K562 (cell line): ENCODE results near the gene SPATA33. TPM values are rescaled to one million over a fixed set of nuclear protein-coding genes. Genes with fewer than 3 reads are reported as not detected.
A peak's percentile ranks its signal among the peaks of the same experiment; 100 is the strongest.

ENCODE experiments used
- ATAC-seq: fragments of 200-7000 bp; cut with Tn5 transposase; 3 replicates; pipeline ENCODE4 v1.9.1; 2020; ENCODE audit warnings: moderate library complexity
- BruUV-seq: library from RNA; stranded (reverse); fragments of 400-500 nt; replicated peaks from 2 replicates; lab custom pipeline; 2021; lab: Mats Ljungman, UMichigan
- CTCF ChIA-PET: fragments of 300-600 bp; formaldehyde crosslinking; extraction: SDS; loops from one replicate; lab custom pipeline; 2021; ENCODE audit warnings: low intra/inter-chr PET ratio; lab: Yijun Ruan, JAX
- POLR2A ChIA-PET: fragments of 300-600, 350-650 bp; sonication (Branson Sonifier 250); formaldehyde crosslinking; extraction: SDS; loops from one replicate; lab custom pipeline; 2021; ENCODE audit warnings: antibody characterized with exemption, inconsistent platforms; lab: Yijun Ruan, JAX
- DNase-seq, 4 experiments: peaks; one replicate each; pipeline versions ENCODE4 v3.0.0 to v3.0.0-alpha.2; 2011 to 2018; ENCODE audit warnings: low spot score in 3 of 4, mixed read lengths in 3 of 4; ENCODE audit errors: extremely low read depth in 1 of 4
- FAIRE-seq: peaks from 2 replicates; lab custom pipeline; 2011; peaks lifted over from hg19 to GRCh38; lab: Jason Lieb, UNC
- H2AFZ ChIP-seq: 2 replicates; pipeline ENCODE4 v1.6.0; 2011; ENCODE audit warnings: low read depth, low read length, control low read depth, inconsistent platforms
- H3K27ac ChIP-seq: fragments of 200-600 bp; 3 replicates; pipeline ENCODE4 v1.8.0; 2011; ENCODE audit warnings: low read depth, mild to moderate bottlenecking, control low read depth, inconsistent platforms, low read length, moderate library complexity, mixed read lengths; ENCODE audit errors: extremely low read depth
- H3K27me3 ChIP-seq, 2 experiments: fragments of 300-600 bp in 1 of 2; 2 replicates in 1 of 2; 3 replicates in 1 of 2; pipeline versions ENCODE4 v1.6.0 to v1.8.0; 2011; ENCODE audit warnings: inconsistent platforms in 2 of 2, low read length in 2 of 2, mild to moderate bottlenecking in 1 of 2, mixed read lengths in 1 of 2, moderate library complexity in 1 of 2; ENCODE audit not compliant: control insufficient read depth in 2 of 2, insufficient read depth in 2 of 2
- H3K36me3 ChIP-seq: fragments of 300-600 bp; 3 replicates; pipeline ENCODE4 v1.8.0; 2011; ENCODE audit warnings: mild to moderate bottlenecking, low read length, inconsistent platforms; ENCODE audit not compliant: control insufficient read depth, insufficient read depth
- H3K4me1 ChIP-seq, 2 experiments: fragments of 200-600 bp in 1 of 2; replicated peaks in 1 of 2; 2 replicates in 1 of 2; 3 replicates in 1 of 2; pipeline versions ENCODE4 v1.5.1 to v1.8.0; 2011; ENCODE audit warnings: inconsistent platforms in 2 of 2, low read length in 2 of 2, mild to moderate bottlenecking in 1 of 2, mixed read lengths in 1 of 2, moderate library complexity in 1 of 2; ENCODE audit not compliant: control insufficient read depth in 2 of 2, insufficient read depth in 2 of 2
- H3K4me2 ChIP-seq: 2 replicates; pipeline ENCODE4 v1.6.1; 2011; ENCODE audit warnings: low read length, control low read depth, inconsistent platforms, mixed read lengths; ENCODE audit not compliant: insufficient read depth
- H3K4me3 ChIP-seq: fragments of 200-600 bp; sonication (generic), shearing (Covaris generic); 2 replicates; pipeline ENCODE4 v1.5.1; 2016; ENCODE audit warnings: control low read depth, inconsistent platforms
- H3K79me2 ChIP-seq: fragments of 200-600 bp; 3 replicates; pipeline ENCODE4 v1.8.0; 2011; ENCODE audit warnings: low read length, inconsistent platforms; ENCODE audit not compliant: control insufficient read depth, insufficient read depth
- H3K9ac ChIP-seq, 2 experiments: 2 replicates each; pipeline versions ENCODE4 v1.6.0 to v1.6.1; 2011; ENCODE audit warnings: low read depth in 2 of 2, low read length in 2 of 2, control low read depth in 1 of 2, inconsistent platforms in 1 of 2, mild to moderate bottlenecking in 1 of 2, mixed read lengths in 1 of 2; ENCODE audit not compliant: insufficient read depth in 1 of 2
- H3K9me1 ChIP-seq: one replicate; pipeline ENCODE4 v1.6.0; 2011; ENCODE audit warnings: inconsistent platforms, mild to moderate bottlenecking, low read length, moderate library complexity; ENCODE audit not compliant: control insufficient read depth, insufficient read depth
- H3K9me3 ChIP-seq: replicated peaks from 2 replicates; pipeline ENCODE4 v1.5.1; 2011; ENCODE audit warnings: low read depth, low read length, inconsistent platforms; ENCODE audit not compliant: control insufficient read depth, insufficient read depth
- H4K20me1 ChIP-seq: replicated peaks from 2 replicates; pipeline ENCODE4 v1.6.1; 2011; ENCODE audit warnings: low read length, inconsistent platforms, mixed read lengths; ENCODE audit not compliant: control insufficient read depth, insufficient read depth
- ATF3 ChIP-seq, 2 experiments: fragments of 450-650 bp in 1 of 2; sonication (generic) in 1 of 2; formaldehyde crosslinking in 1 of 2; IDR thresholded peaks in 1 of 2; conservative IDR thresholded peaks in 1 of 2; 2 replicates each; pipeline versions ENCODE4 v1.6.1 to v1.8.1; 2016 to 2023; ENCODE audit warnings: mild to moderate bottlenecking in 2 of 2, moderate library complexity in 2 of 2, inconsistent platforms in 1 of 2, missing genetic modification reagents in 1 of 2
- CBX3 ChIP-seq, 2 experiments: IDR thresholded peaks; 1 replicate in 1 of 2; 2 replicates in 1 of 2; pipeline ENCODE4 v1.6.1; 2012; ENCODE audit warnings: inconsistent platforms in 2 of 2, low read length in 2 of 2, borderline replicate concordance in 1 of 2, control low read depth in 1 of 2
- DACH1 ChIP-seq: fragments of 450-650 bp; IDR thresholded peaks from 2 replicates; pipeline ENCODE4 v1.6.1; 2018; ENCODE audit not compliant: partially characterized antibody
- ELF2 ChIP-seq: fragments of 250-450 bp; sonication (Bioruptor Pico); IDR thresholded peaks from 2 replicates; pipeline ENCODE4 v1.5.0; 2021; ENCODE audit warnings: mild to moderate bottlenecking
- GTF2A2 ChIP-seq: IDR thresholded peaks from 2 replicates; pipeline ENCODE4 v1.6.1; 2016; ENCODE audit warnings: mild to moderate bottlenecking, missing genetic modification characterization, missing compliant biosample characterization
- KAT7 ChIP-seq: sonication (generic); formaldehyde crosslinking; IDR thresholded peaks from 2 replicates; pipeline ENCODE4 v1.8.0; 2022; ENCODE audit warnings: missing genetic modification reagents, mild to moderate bottlenecking, borderline replicate concordance
- MXD1 ChIP-seq: fragments of 250-450 bp; sonication (Bioruptor Pico); IDR thresholded peaks from 2 replicates; pipeline ENCODE4 v1.8.0; 2021; ENCODE audit warnings: borderline replicate concordance, mild to moderate bottlenecking, moderate library complexity; ENCODE audit not compliant: poor library complexity, severe bottlenecking
- NCOA1 ChIP-seq: fragments of 450-650 bp; IDR thresholded peaks from 2 replicates; pipeline ENCODE4 v1.6.1; 2016; ENCODE audit warnings: low read depth
- PHTF2 ChIP-seq: fragments of 250-450 bp; sonication (Bioruptor Pico); IDR thresholded peaks from 2 replicates; pipeline ENCODE4 v1.5.0; 2021; ENCODE audit warnings: mild to moderate bottlenecking
- POLR2G ChIP-seq: fragments of 200-400 bp; formaldehyde crosslinking; IDR thresholded peaks from 2 replicates; pipeline ENCODE4 v1.6.1; 2017; ENCODE audit warnings: low read depth, mild to moderate bottlenecking, antibody characterized with exemption, low read length, moderate library complexity
- SLC30A9 ChIP-seq: fragments of 250-450 bp; sonication (Bioruptor Pico); IDR thresholded peaks from 2 replicates; pipeline ENCODE4 v1.8.0; 2022; ENCODE audit warnings: mild to moderate bottlenecking, moderate library complexity
- ZNF384 ChIP-seq: IDR thresholded peaks from 2 replicates; pipeline ENCODE4 v1.6.1; 2012; ENCODE audit warnings: low read depth, low read length, improper control_type of control experiment
- ZNF778 ChIP-seq: fragments of 450-650 bp; formaldehyde crosslinking; IDR thresholded peaks from 2 replicates; pipeline ENCODE4 v1.4.0; 2020; ENCODE audit warnings: mild to moderate bottlenecking, moderate library complexity
- WGBS: fragments of 100-300 bp; shearing (Covaris generic); methylation state at CpG from one replicate; pipeline ENCODE4 v1.1.6; 2016; ENCODE audit warnings: low coverage, mixed read lengths; ENCODE audit not compliant: insufficient coverage; ENCODE audit errors: missing lambda C conversion rate; 5-methylcytosine and 5-hydroxymethylcytosine counted together
- in situ Hi-C: fragments of 300-500 bp; cut with MboI; formaldehyde crosslinking; loops from 4 replicates; pipeline ENCODE4 v1.15.0; 2018; ENCODE audit warnings: inconsistent platforms, mixed read lengths
- intact Hi-C: fragments of 100-400 bp; cut with micrococcal nuclease; formaldehyde crosslinking; loops from 2 replicates; pipeline ENCODE4 v1.14.2; 2022
- polyA plus RNA-seq, 8 experiments: library from polyadenylated mRNA; depleted of rRNA in 4 of 8; stranded (reverse) in 5 of 8; unstranded in 3 of 8; fragments of >200 nt; fragmentation: Nextera tagmentation in 2 of 8; fragmentation: Illumina TruSeq in 1 of 8; extraction: Ambion mirVana in 2 of 8; extraction: Trizol in 1 of 8; gene quantifications; 2 replicates each; pipeline versions ENCODE4 v1.2.1 to v1.2.3, GENCODE V29; 2011 to 2014; ENCODE audit warnings: inconsistent platforms in 1 of 8, missing spikeins in 1 of 8
- total RNA-seq, 7 experiments: library from RNA; depleted of rRNA in 6 of 7; stranded (reverse); fragments of >200 nt in 6 of 7; fragmentation: Illumina TruSeq in 2 of 7; extraction: Trizol in 2 of 7; gene quantifications; 2 replicates each; pipeline versions ENCODE4 v1.2.1 to v1.2.3, GENCODE V29; 2011 to 2021; ENCODE audit warnings: low replicate concordance in 1 of 7

The SPATA33 gene
- total and polyA plus RNA-seq, 9 of the 15 experiments (the other 6 are each of a cell fraction or from before 2014, with no cell fraction given) = 4.0 to 20.0 (median 11.8) TPM

GRCh38 chr16:89669755-89670154 lies 12.1 kb downstream of the SPATA33 start:
- Histone ChIP-seq H4K20me1 (no peaks in the 10 kb centered on the region), H3K9ac (no peak overlapping the region), H3K4me3 (no peak overlapping the region), H3K9me1 (no peaks in the 10 kb centered on the region), H3K27ac (no peak overlapping the region), H2AFZ (no peak overlapping the region), H3K36me3 (0 out of 3 replicates have a peak, but pooled peaks cover 1% of the 10 kb centered on the region), H3K27me3 (no peaks in the 10 kb centered on the region), H3K79me2 (no peaks in the 10 kb centered on the region), H3K4me2 (no peak overlapping the region), H3K4me1 (peaks cover 0 to 23% of the 10 kb centered on the region in 2 experiments; a peak in 3 of 5 replicates), H3K9me3 (no peaks in the 10 kb centered on the region)
- ChIA-PET POLR2A (no interaction called here), CTCF (no interaction called here)
- 60% methylated on average over 8 of the region's 13 CpGs for WGBS
- TF ChIP-seq POLR2G = 0 out of 2 replicates have a peak, but pooled peaks have one; percentile 8
- TF ChIP-seq ZNF778 (CRISPR knock-in tag) = no peak
- in situ Hi-C loops = no loop called here
- FAIRE-seq (no peak), ATAC-seq (peak; percentile 79), DNase-seq (peak in 1 of 4 experiments; percentile 30)
- intact Hi-C loops = no loop called here
- BruUV-seq = no TSS peak

- Histone ChIP-seq H3K4me2 (no peak overlapping the region), H4K20me1 (no peaks in the 10 kb centered on the region), H3K4me3 (no peak overlapping the region), H3K36me3 (no peaks in the 10 kb centered on the region), H3K9ac (0 out of 4 replicates have a peak overlapping the region, but pooled peaks of 1 of the 2 experiments have one; percentile 6), H3K4me1 (peaks cover 0 to 23% of the 10 kb centered on the region in 2 experiments; a peak in 3 of 5 replicates), H3K79me2 (no peaks in the 10 kb centered on the region), H2AFZ (no peak overlapping the region), H3K9me3 (no peaks in the 10 kb centered on the region), H3K9me1 (no peaks in the 10 kb centered on the region), H3K27me3 (no peaks in the 10 kb centered on the region), H3K27ac (peak overlapping the region; percentile 26; the same call in 1 of the 3 replicates)
- ATAC-seq (peak; percentile 18; the same call in 2 of the 3 replicates), DNase-seq (no peak), FAIRE-seq (no peak)
- WGBS = 54% methylated on average over 10 of the region's 10 CpGs
- intact Hi-C loops = no loop called here
- no TSS peak for BruUV-seq
- POLR2A ChIA-PET = no interaction called here
- in situ Hi-C loops = no loop called here
- CTCF ChIA-PET = no interaction called here
- TF ChIP-seq GTF2A2 (tag) (no peak), KAT7 (CRISPR knock-in tag) (no peak), SLC30A9 (no peak), MXD1 (CRISPR knock-in tag) (no peak), CBX3 (IDR thresholded peaks at IDR 0.05; ENCODE audit: borderline replicate concordance in 1 of 2, low read length in 2 of 2) (no peak), PHTF2 (no peak), ZNF384 (peak; percentile 48; the same call in 1 of the 2 replicates), ATF3 (IDR thresholded peaks at IDR 0.05) (peak; percentile 26; the same call in 1 of the 2 replicates), ATF3 (CRISPR knock-in tag; conservative IDR thresholded peaks at IDR 0.05) (no peak), DACH1 (no peak), ELF2 (CRISPR knock-in tag) (no peak), NCOA1 (no peak)
Observed at GRCh38 chr16:89670496-89671431, 13.1 kb downstream of the SPATA33 start.
